Gastrocnemius medialis (tissue), 4 donors: ENCODE measurements around the gene ZNF622.

Experiments
- CTCF ChIP-seq, 5 experiments: fragments of 450-650 bp in 3 of 5; fragments of 200-600 bp in 2 of 5; sonication (generic) in 2 of 5; IDR thresholded peaks in 4 of 5; conservative IDR thresholded peaks in 1 of 5; 1 replicate in 4 of 5; 2 replicates in 1 of 5; pipeline ENCODE4 v1.5.1; 2016 to 2019; ENCODE audit warnings: antibody characterized with exemption in 5 of 5, mild to moderate bottlenecking in 3 of 5, moderate library complexity in 3 of 5
- POLR2A ChIP-seq, 2 donors: fragments of 450-650 bp; IDR thresholded peaks; one replicate each; pipeline ENCODE4 v1.6.1; 2017; ENCODE audit warnings: antibody characterized with exemption in 2 of 2, mild to moderate bottlenecking in 2 of 2, moderate library complexity in 2 of 2

GRCh38 chr5:16482891-16483290 lies 17.3 kb upstream of the ZNF622 start:
- TF ChIP-seq POLR2A (IDR thresholded peaks at IDR 0.05) (no peak), CTCF (IDR thresholded peaks at IDR 0.05 in 4 of 5, conservative IDR thresholded peaks at IDR 0.05 in 1 of 5) (no peak)
